H1 (cell line): ENCODE data around the gene KAT2A. TPM values are rescaled to one million over a fixed set of nuclear protein-coding genes. Genes with fewer than 3 reads are reported as not detected.
A peak's percentile ranks its signal among the peaks of the same experiment; 100 is the strongest.

Experiments
- CTCF ChIA-PET: fragments of 300-600 bp; sonication (Branson Sonifier 250); formaldehyde crosslinking; loops from one replicate; lab custom pipeline; 2021; ENCODE audit not compliant: partially characterized antibody; lab: Charles Lee
- POLR2A ChIA-PET: fragments of 300-600 bp; sonication (Branson Sonifier 250); formaldehyde crosslinking; loops from one replicate; lab custom pipeline; 2021; ENCODE audit warnings: inconsistent platforms; ENCODE audit not compliant: partially characterized antibody; lab: Charles Lee
- DNase-seq, 2 experiments: peaks; one replicate each; pipeline versions ENCODE4 v3.0.0 to v3.0.0-alpha.2; 2010 to 2022; ENCODE audit warnings: low spot score in 2 of 2, low read depth in 1 of 2, mixed read lengths in 1 of 2
- FAIRE-seq: peaks from 2 replicates; lab custom pipeline; 2011; peaks lifted over from hg19 to GRCh38; lab: Jason Lieb, UNC
- H2AFZ ChIP-seq: 2 replicates; pipeline ENCODE4 v1.8.1; 2012; ENCODE audit warnings: low read length, inconsistent platforms
- H2AK5ac ChIP-seq: 2 replicates; pipeline ENCODE4 v1.6.1; 2013; ENCODE audit warnings: low read depth, low read length
- H2BK120ac ChIP-seq: replicated peaks from 2 replicates; pipeline ENCODE3; 2013; ENCODE audit warnings: low read depth, low read length, inconsistent platforms
- H2BK12ac ChIP-seq: 2 replicates; pipeline ENCODE4 v1.6.1; 2013; ENCODE audit warnings: low read depth, low read length
- H2BK15ac ChIP-seq: 2 replicates; pipeline ENCODE4 v1.6.1; 2013; ENCODE audit warnings: low read length
- H2BK20ac ChIP-seq: 2 replicates; pipeline ENCODE4 v1.6.1; 2013; ENCODE audit warnings: low read length
- H2BK5ac ChIP-seq: 2 replicates; pipeline ENCODE4 v1.6.1; 2013; ENCODE audit warnings: low read depth, low read length
- H3K14ac ChIP-seq: 2 replicates; pipeline ENCODE4 v1.6.1; 2013; ENCODE audit warnings: inconsistent platforms; ENCODE audit not compliant: insufficient read length
- H3K18ac ChIP-seq: 2 replicates; pipeline ENCODE4 v1.6.1; 2013; ENCODE audit warnings: low read length; ENCODE audit errors: extremely low read depth
- H3K23ac ChIP-seq: 2 replicates; pipeline ENCODE4 v1.6.1; 2013; ENCODE audit warnings: inconsistent platforms; ENCODE audit not compliant: insufficient read length
- H3K23me2 ChIP-seq: 2 replicates; pipeline ENCODE4 v1.6.1; 2013; ENCODE audit warnings: low read depth, low read length
- H3K27ac ChIP-seq: 2 replicates; pipeline ENCODE4 v1.6.1; 2011; ENCODE audit warnings: low read depth, low read length, inconsistent platforms
- H3K27me3 ChIP-seq, 4 experiments: replicated peaks in 1 of 4; 1 replicate in 1 of 4; 2 replicates in 3 of 4; pipeline versions ENCODE4 v1.6.1 to v1.8.1; 2011 to 2013; ENCODE audit warnings: low read length in 3 of 4, mild to moderate bottlenecking in 3 of 4, inconsistent platforms in 2 of 4, mixed read lengths in 2 of 4, moderate library complexity in 1 of 4; ENCODE audit not compliant: control insufficient read depth in 3 of 4, insufficient read depth in 3 of 4; ENCODE audit errors: extremely low read depth in 1 of 4
- H3K36me3 ChIP-seq, 4 experiments: 2 replicates each; pipeline versions ENCODE4 v1.6.1 to v1.8.1; 2011 to 2013; ENCODE audit warnings: mild to moderate bottlenecking in 4 of 4, low read length in 3 of 4, moderate library complexity in 2 of 4, control low read depth in 1 of 4, inconsistent platforms in 1 of 4; ENCODE audit not compliant: insufficient read depth in 4 of 4, control insufficient read depth in 2 of 4
- H3K4ac ChIP-seq: replicated peaks from 2 replicates; pipeline ENCODE3; 2013; ENCODE audit warnings: low read length, low read depth, mixed read lengths, inconsistent platforms; ENCODE audit not compliant: insufficient read length
- H3K4me1 ChIP-seq, 4 experiments: replicated peaks in 1 of 4; 1 replicate in 1 of 4; 2 replicates in 3 of 4; pipeline versions ENCODE4 v1.6.1 to v1.8.1; 2011 to 2013; ENCODE audit warnings: low read length in 3 of 4, inconsistent platforms in 2 of 4, mixed read lengths in 1 of 4; ENCODE audit not compliant: insufficient read depth in 4 of 4, control insufficient read depth in 3 of 4
- H3K4me2 ChIP-seq, 2 experiments: 2 replicates each; pipeline versions ENCODE4 v1.6.1 to v1.8.1; 2011 to 2013; ENCODE audit warnings: low read depth in 2 of 2, low read length in 2 of 2, control low read depth in 1 of 2, inconsistent platforms in 1 of 2, mild to moderate bottlenecking in 1 of 2; ENCODE audit not compliant: insufficient read depth in 1 of 2
- H3K4me3 ChIP-seq, 4 experiments: fragments of 200-600, 300-600 bp in 1 of 4; sonication (generic), shearing (Covaris generic), sonication (Bioruptor Twin) in 1 of 4; 2 replicates each; pipeline versions ENCODE4 v1.5.1 to v1.8.1; 2011 to 2016; ENCODE audit warnings: low read length in 4 of 4, low read depth in 3 of 4, control low read depth in 2 of 4, inconsistent platforms in 2 of 4, mild to moderate bottlenecking in 2 of 4, mixed read lengths in 1 of 4, moderate library complexity in 1 of 4; ENCODE audit not compliant: insufficient read depth in 2 of 4; ENCODE audit errors: extremely low read depth in 1 of 4
- H3K56ac ChIP-seq: replicated peaks from 2 replicates; pipeline ENCODE3; 2013; ENCODE audit warnings: low read depth, mild to moderate bottlenecking, mixed read lengths, low read length, inconsistent platforms; ENCODE audit not compliant: insufficient read length
- H3K79me1 ChIP-seq: 2 replicates; pipeline ENCODE4 v1.6.1; 2013; ENCODE audit warnings: low read depth, low read length, control low read depth
- H3K79me2 ChIP-seq, 2 experiments: 2 replicates each; pipeline versions ENCODE4 v1.6.1 to v1.8.1; 2012 to 2013; ENCODE audit warnings: low read length in 2 of 2, mild to moderate bottlenecking in 2 of 2, inconsistent platforms in 1 of 2; ENCODE audit not compliant: insufficient read depth in 2 of 2, control insufficient read depth in 1 of 2
- H3K9ac ChIP-seq, 4 experiments: replicated peaks in 1 of 4; 1 replicate in 1 of 4; 2 replicates in 3 of 4; pipeline versions ENCODE4 v1.6.1 to v1.8.1; 2011 to 2013; ENCODE audit warnings: low read depth in 3 of 4, low read length in 3 of 4, control low read depth in 2 of 4, mild to moderate bottlenecking in 2 of 4, moderate library complexity in 2 of 4, inconsistent platforms in 1 of 4; ENCODE audit errors: extremely low read depth in 1 of 4
- H3K9me3 ChIP-seq, 2 experiments: 2 replicates each; pipeline versions ENCODE4 v1.6.1 to v1.8.1; 2012 to 2013; ENCODE audit warnings: mild to moderate bottlenecking in 2 of 2, moderate library complexity in 2 of 2, control low read depth in 1 of 2, inconsistent platforms in 1 of 2, low read depth in 1 of 2, low read length in 1 of 2, mixed read lengths in 1 of 2; ENCODE audit not compliant: insufficient read depth in 2 of 2
- H4K20me1 ChIP-seq, 2 experiments: replicated peaks in 1 of 2; 2 replicates each; pipeline versions ENCODE3 to v1.8.1; 2011 to 2013; ENCODE audit warnings: inconsistent platforms in 2 of 2, low read length in 2 of 2, mild to moderate bottlenecking in 1 of 2; ENCODE audit not compliant: insufficient read depth in 2 of 2, control insufficient read depth in 1 of 2
- H4K5ac ChIP-seq: 2 replicates; pipeline ENCODE4 v1.6.1; 2013; ENCODE audit warnings: low read length, low read depth, mixed read lengths, inconsistent platforms; ENCODE audit not compliant: insufficient read length
- H4K8ac ChIP-seq: 2 replicates; pipeline ENCODE4 v1.8.0; 2013; ENCODE audit warnings: mild to moderate bottlenecking, moderate library complexity, low read length, inconsistent platforms; ENCODE audit not compliant: insufficient read depth; ENCODE audit errors: extremely low read depth
- H4K91ac ChIP-seq: replicated peaks from 2 replicates; pipeline ENCODE3; 2013; ENCODE audit warnings: low read length, mixed read lengths, inconsistent platforms; ENCODE audit not compliant: insufficient read length
- CTCF ChIP-seq, 3 experiments: IDR thresholded peaks; 1 replicate in 2 of 3; 2 replicates in 1 of 3; pipeline versions ENCODE4 v1.5.1 to v1.6.1; 2011; ENCODE audit warnings: low read length in 3 of 3, mild to moderate bottlenecking in 3 of 3, inconsistent platforms in 2 of 3, low read depth in 1 of 3, moderate library complexity in 1 of 3; ENCODE audit not compliant: insufficient read depth in 1 of 3; ENCODE audit errors: control extremely low read depth in 1 of 3
- EZH2 ChIP-seq: fragments of 200-600 bp; sonication (generic); IDR thresholded peaks from 2 replicates; pipeline ENCODE4 v1.7.1; 2012; ENCODE audit warnings: low read depth, mild to moderate bottlenecking, moderate library complexity, low read length, inconsistent platforms; ENCODE audit not compliant: severe bottlenecking
- HDAC2 ChIP-seq, 2 experiments: fragments of 300-600 bp in 1 of 2; sonication (generic) in 1 of 2; IDR thresholded peaks; 2 replicates each; pipeline ENCODE4 v1.6.1; 2011 to 2012; ENCODE audit warnings: low read depth in 2 of 2, low read length in 2 of 2, mild to moderate bottlenecking in 2 of 2, moderate library complexity in 2 of 2, borderline replicate concordance in 1 of 2, inconsistent platforms in 1 of 2
- MAX ChIP-seq: IDR thresholded peaks from 2 replicates; pipeline ENCODE4 v1.6.1; 2012; ENCODE audit warnings: inconsistent platforms
- RBBP5 ChIP-seq: IDR thresholded peaks from 2 replicates; pipeline ENCODE4 v1.7.1; 2012; ENCODE audit warnings: low read depth, mild to moderate bottlenecking, inconsistent platforms, low read length, moderate library complexity, borderline replicate concordance
- TAF7 ChIP-seq: optimal IDR thresholded peaks from 2 replicates; pipeline ENCODE3; 2011; ENCODE audit warnings: low read depth, mild to moderate bottlenecking, inconsistent platforms, low read length, moderate library complexity, borderline replicate concordance
- WGBS, 2 experiments: shearing (Covaris generic) in 1 of 2; methylation state at CpG; one replicate each; pipeline versions ENCODE4 v1.1.6 to v1.1.7; 2013 to 2015; ENCODE audit warnings: low lambda C conversion rate in 2 of 2, mixed read lengths in 2 of 2, inconsistent platforms in 1 of 2, low coverage in 1 of 2, missing lambda C conversion rate in 1 of 2; ENCODE audit not compliant: insufficient replicate concordance in 2 of 2, insufficient coverage in 1 of 2, insufficient read length in 1 of 2; ENCODE audit errors: extremely low coverage in 1 of 2, missing lambda C conversion rate in 1 of 2; 5-methylcytosine and 5-hydroxymethylcytosine counted together
- polyA plus RNA-seq, 7 experiments: library from polyadenylated mRNA; depleted of rRNA in 3 of 7; stranded (reverse) in 5 of 7; unstranded in 2 of 7; fragments of >200 nt in 5 of 7; fragments of 200-250 nt in 2 of 7; gene quantifications; 1 replicate in 5 of 7; 2 replicates in 1 of 7; 4 replicates in 1 of 7; pipeline versions ENCODE4 v1.2.1 to v1.2.3, GENCODE V29; 2011 to 2013; ENCODE audit warnings: missing spikeins in 2 of 7, mixed read lengths in 2 of 7
- total RNA-seq: library from RNA; stranded (reverse); fragmentation: NEBNext Ultra II Directional; extraction: Animal tissue kit (Norgen Biotek cat#: 25700); gene quantifications from 2 replicates; pipeline ENCODE4 v1.2.1, GENCODE V29; 2021

KAT2A gene
- total and polyA plus RNA-seq, 2 of the 8 experiments (the other 6 are each of a cell fraction or from before 2014, with no cell fraction given) = 34.2 to 40.1 TPM

GRCh38 chr17:42088736-42089135 is 32.4 kb downstream of the KAT2A start:
- Histone ChIP-seq H3K14ac (no peak overlapping the region), H2BK120ac (no peak overlapping the region), H3K9ac (no peak overlapping the region), H2AFZ (no peak overlapping the region), H4K20me1 (no peaks in the 10 kb centered on the region), H3K4ac (no peak overlapping the region), H4K91ac (no peak overlapping the region), H3K18ac (no peak overlapping the region), H4K5ac (no peak overlapping the region), H3K23me2 (no peaks in the 10 kb centered on the region), H3K4me1 (peaks cover 0 to 2% (median 0%) of the 10 kb centered on the region in 4 experiments; a peak in 1 of 7 replicates), H3K4me2 (no peak overlapping the region), H3K56ac (no peak overlapping the region), H3K27me3 (no peaks in the 10 kb centered on the region), H3K79me2 (no peaks in the 10 kb centered on the region), H3K4me3 (no peak overlapping the region), H2BK12ac (0 out of 2 replicates have a peak overlapping the region, but pooled peaks have one; percentile 39), H2BK5ac (no peak overlapping the region), H2BK20ac (no peak overlapping the region), H2BK15ac (peak overlapping the region; percentile 61; the same call in 1 of the 2 replicates), H3K9me3 (no peaks in the 10 kb centered on the region), H3K36me3 (no peaks in the 10 kb centered on the region), H2AK5ac (no peak overlapping the region), H3K79me1 (no peaks in the 10 kb centered on the region), H4K8ac (peak overlapping the region; percentile 41; the same call in 1 of the 2 replicates), H3K27ac (no peak overlapping the region), H3K23ac (no peak overlapping the region)
- DNase-seq (no peak), FAIRE-seq (no peak)
- WGBS, 2 experiments = 92% methylated on average over 8 of the region's 8 CpGs; no CpG with 5 or more reads in 1 of the 2 experiments
- POLR2A ChIA-PET = interaction anchor here (0.7 to 1.9 kb wide), 4 partner anchors 8 to 162 kb away, joined by 3 to 6 read pairs (median 4); no protein-coding TSS in a partner anchor
- CTCF ChIA-PET = interaction anchor here (2.6 to 39.4 kb wide), 5 partner anchors 13 to 58 kb away, joined by 11 to 1084 read pairs (median 150); partner anchors contain the start of genes DHX58, DNAJC7, HSPB9 and KAT2A
- TF ChIP-seq CTCF (IDR thresholded peaks at IDR 0.05; ENCODE audit: control extremely low read depth in 1 of 3, insufficient read depth in 1 of 3, low read depth in 1 of 3, low read length in 3 of 3) (no peak), HDAC2 (IDR thresholded peaks at IDR 0.05; ENCODE audit: borderline replicate concordance in 1 of 2, low read depth in 2 of 2, low read length in 2 of 2) (no peak), TAF7 (no peak), RBBP5 (no peak), MAX (no peak), EZH2 (no peak)
